Neural progenitor cell (in vitro differentiated cells): Measurements from ENCODE around the gene FAM167B. TPM values are rescaled to one million over a fixed set of nuclear protein-coding genes. Genes with fewer than 3 reads are reported as not detected.

Experiments
- DNase-seq: peaks from one replicate; pipeline ENCODE4 v3.0.0-alpha.2; 2016; ENCODE audit warnings: low spot score
- H2AFZ ChIP-seq: fragments of 200-600 bp; sonication (generic); replicated peaks from 2 replicates; pipeline ENCODE4 v1.6.1; 2016; ENCODE audit warnings: antibody characterized with exemption
- H3F3A ChIP-seq: fragments of 200-600 bp; sonication (generic); 2 replicates; pipeline ENCODE4 v1.6.1; 2016; ENCODE audit warnings: antibody characterized with exemption, low read depth
- H3K27ac ChIP-seq: fragments of 200-600 bp; sonication (generic); 2 replicates; pipeline ENCODE4 v1.5.1; 2016; ENCODE audit warnings: mild to moderate bottlenecking
- H3K27me3 ChIP-seq: fragments of 200-600 bp; sonication (generic); 2 replicates; pipeline ENCODE4 v1.6.1; 2016; ENCODE audit warnings: mild to moderate bottlenecking, moderate library complexity
- H3K36me3 ChIP-seq: fragments of 200-600 bp; sonication (generic); 2 replicates; pipeline ENCODE4 v1.5.1; 2016
- H3K4me1 ChIP-seq: fragments of 200-600 bp; sonication (generic); 2 replicates; pipeline ENCODE4 v1.6.1; 2016; ENCODE audit warnings: mixed run types
- H3K4me2 ChIP-seq: fragments of 200-600 bp; sonication (generic); 2 replicates; pipeline ENCODE4 v1.6.1; 2016
- H3K4me3 ChIP-seq: fragments of 200-600 bp; sonication (generic); 2 replicates; pipeline ENCODE4 v1.5.1; 2016
- H3K79me2 ChIP-seq: fragments of 200-600 bp; sonication (generic); 2 replicates; pipeline ENCODE4 v1.6.1; 2016; ENCODE audit warnings: low read depth
- H3K9ac ChIP-seq: fragments of 200-600 bp; sonication (generic); 2 replicates; pipeline ENCODE4 v1.6.1; 2016
- H3K9me3 ChIP-seq: fragments of 200-600 bp; sonication (generic); 2 replicates; pipeline ENCODE4 v1.5.1; 2016; ENCODE audit warnings: low read depth
- H4K20me1 ChIP-seq: fragments of 200-600 bp; sonication (generic); 2 replicates; pipeline ENCODE4 v1.6.1; 2016; ENCODE audit warnings: low read depth
- H3K27ac Mint-ChIP-seq: 3 replicates; pipeline ENCODE4 v1.8.0; 2021; ENCODE audit warnings: mixed read lengths
- H3K27me3 Mint-ChIP-seq: 2 replicates; pipeline ENCODE4 v1.8.0; 2022; ENCODE audit warnings: low read depth, mild to moderate bottlenecking, inconsistent platforms, moderate library complexity, mixed read lengths; ENCODE audit not compliant: insufficient read depth
- H3K36me3 Mint-ChIP-seq: 3 replicates; pipeline ENCODE4 v1.8.0; 2021; ENCODE audit warnings: mixed read lengths
- H3K4me1 Mint-ChIP-seq: 3 replicates; pipeline ENCODE4 v1.8.0; 2021; ENCODE audit warnings: mixed read lengths
- H3K4me3 Mint-ChIP-seq: 3 replicates; pipeline ENCODE4 v1.8.0; 2021; ENCODE audit warnings: mild to moderate bottlenecking, moderate library complexity, mixed read lengths
- H3K9me3 Mint-ChIP-seq: 3 replicates; pipeline ENCODE4 v1.8.0; 2020; ENCODE audit warnings: mixed read lengths
- CTCF ChIP-seq: fragments of 200-600 bp; sonication (generic); IDR thresholded peaks from 2 replicates; pipeline ENCODE4 v1.5.1; 2017; ENCODE audit warnings: antibody characterized with exemption, mild to moderate bottlenecking
- EZH2 ChIP-seq: fragments of 200-600 bp; sonication (generic); IDR thresholded peaks from 2 replicates; pipeline ENCODE4 v1.6.1; 2017; ENCODE audit warnings: antibody characterized with exemption, mild to moderate bottlenecking, moderate library complexity
- EZH2phosphoT487 ChIP-seq: fragments of 200-600 bp; sonication (generic); IDR thresholded peaks from 2 replicates; pipeline ENCODE4 v1.6.1; 2017; ENCODE audit warnings: antibody characterized with exemption
- total RNA-seq: library from RNA; depleted of rRNA; stranded (reverse); fragments of >200 nt; gene quantifications from 2 replicates; pipeline ENCODE4 v1.2.3, GENCODE V29; 2015; ENCODE audit warnings: low replicate concordance

The FAM167B gene
- total RNA-seq, 1 donor from 2014 or later, result 0.17 TPM

GRCh38 chr1:32232558-32233304 is 14.3 kb upstream of the FAM167B start:
- Histone ChIP-seq H2AFZ (no peak overlapping the region), H3K4me2 (no peak overlapping the region), H3K9ac (no peak overlapping the region), H3K4me1 (peaks cover 3% of the 10 kb centered on the region), H4K20me1 (peaks cover 3% of the 10 kb centered on the region), H3K36me3 (peaks cover 3% of the 10 kb centered on the region), H3K27me3 (no peaks in the 10 kb centered on the region), H3K9me3 (no peaks in the 10 kb centered on the region), H3F3A (peaks cover 13% of the 10 kb centered on the region), H3K79me2 (peaks cover 8% of the 10 kb centered on the region), H3K4me3 (no peak overlapping the region), H3K27ac (peak overlapping the region; percentile 53)
- Mint-ChIP-seq H3K9me3 (no peaks in the 10 kb centered on the region), H3K4me1 (peaks cover 6% of the 10 kb centered on the region), H3K36me3 (peaks cover 16% of the 10 kb centered on the region), H3K4me3 (no peak overlapping the region), H3K27me3 (peaks cover 3% of the 10 kb centered on the region), H3K27ac (peak overlapping the region; percentile 86)
- no peak for TF ChIP-seq CTCF
- no peak for TF ChIP-seq EZH2
- no peak for TF ChIP-seq EZH2phosphoT487
- no peak for DNase-seq

- DNase-seq, result no peak
- no peak overlapping the region for H3K9ac ChIP-seq
- no peaks in the 10 kb centered on the region for H3K9me3 Mint-ChIP-seq
- peaks cover 3% of the 10 kb centered on the region for H4K20me1 ChIP-seq
- peaks cover 14% of the 10 kb centered on the region for H3K4me1 Mint-ChIP-seq
- H3K4me2 ChIP-seq, result no peak overlapping the region
- no peak overlapping the region for H2AFZ ChIP-seq
- H3K27me3 ChIP-seq, result no peaks in the 10 kb centered on the region
- H3K36me3 ChIP-seq, result peaks cover under 1% of the 10 kb centered on the region
- H3K9me3 ChIP-seq, result no peaks in the 10 kb centered on the region
- H3K27ac ChIP-seq, result no peak overlapping the region
- TF ChIP-seq CTCF (no peak), EZH2phosphoT487 (no peak), EZH2 (no peak)
- H3F3A ChIP-seq, result peaks cover 20% of the 10 kb centered on the region
- H3K79me2 ChIP-seq, result peaks cover 27% of the 10 kb centered on the region
- no peak overlapping the region for H3K4me3 ChIP-seq
- no peak overlapping the region for H3K27ac Mint-ChIP-seq
- peaks cover 14% of the 10 kb centered on the region for H3K4me1 ChIP-seq
- H3K27me3 Mint-ChIP-seq, result peaks cover 3% of the 10 kb centered on the region
- H3K4me3 Mint-ChIP-seq, result no peak overlapping the region
- peaks cover 5% of the 10 kb centered on the region for H3K36me3 Mint-ChIP-seq
Measured at GRCh38 chr1:32234792-32235191, 12.2 kb upstream of the FAM167B start.

- peak overlapping the region; percentile 97 for H3K4me2 ChIP-seq
- H3K9me3 ChIP-seq, result no peaks in the 10 kb centered on the region
- H3F3A ChIP-seq, result peaks cover 41% of the 10 kb centered on the region
- no peak overlapping the region for H3K9ac ChIP-seq
- peak overlapping the region; percentile 91 for H3K4me3 Mint-ChIP-seq
- H3K4me1 Mint-ChIP-seq, result peaks cover 24% of the 10 kb centered on the region
- no peaks in the 10 kb centered on the region for H3K9me3 Mint-ChIP-seq
- TF ChIP-seq EZH2 (no peak), EZH2phosphoT487 (no peak), CTCF (no peak)
- H3K27ac ChIP-seq, result no peak overlapping the region
- H2AFZ ChIP-seq, result peak overlapping the region; percentile 66
- no peaks in the 10 kb centered on the region for H3K36me3 ChIP-seq
- no peaks in the 10 kb centered on the region for H3K27me3 ChIP-seq
- peaks cover 36% of the 10 kb centered on the region for H3K79me2 ChIP-seq
- peaks cover 3% of the 10 kb centered on the region for H4K20me1 ChIP-seq
- H3K4me3 ChIP-seq, result peak overlapping the region; percentile 65
- no peak overlapping the region for H3K27ac Mint-ChIP-seq
- H3K36me3 Mint-ChIP-seq, result peaks cover 3% of the 10 kb centered on the region
- H3K27me3 Mint-ChIP-seq, result peaks cover 7% of the 10 kb centered on the region
- peaks cover 28% of the 10 kb centered on the region for H3K4me1 ChIP-seq
- peak; percentile 49 for DNase-seq
Measured at GRCh38 chr1:32239337-32239736, 7.7 kb upstream of the FAM167B start.
